ENCODE measurements around the gene FGF18. TPM values are rescaled to one million over a fixed set of nuclear protein-coding genes. Genes with fewer than 3 reads are reported as not detected.

FGF18 gene
- total and polyA plus RNA-seq, 9 of the 15 experiments (the other 6 are each of a cell fraction or from before 2014, with no cell fraction given) = 0.05 to 0.18 (median 0.11) TPM; not detected in 6

DNA sequence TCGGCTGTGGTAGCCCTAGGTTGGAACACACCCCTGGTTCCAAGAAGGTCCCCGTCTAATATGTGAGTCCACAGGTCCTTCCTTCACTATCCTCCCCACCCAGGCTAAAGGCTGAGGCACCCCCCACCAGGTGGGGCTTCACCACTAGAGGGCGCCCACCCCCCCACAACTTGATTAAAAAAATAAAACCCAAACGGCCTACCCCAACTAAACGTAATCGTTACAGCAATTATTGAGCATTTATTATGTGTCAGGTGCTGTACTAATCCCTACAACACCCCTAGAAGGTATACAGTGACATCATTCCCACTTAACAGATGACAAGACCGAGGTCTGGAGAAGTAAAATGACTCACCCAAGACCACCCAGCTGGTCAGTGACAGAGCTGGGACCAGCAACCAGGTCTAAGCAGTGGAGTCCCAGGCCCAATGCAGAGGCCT is 65.0 kb downstream of the FGF18 start (continued):
- TF ChIP-seq TCF15 (CRISPR knock-in tag; IDR thresholded peaks at IDR 0.05) = no peak
- no peak for TF ChIP-seq BRCA1 (IDR thresholded peaks at IDR 0.05)
- no peak for TF ChIP-seq BRCA1 (CRISPR knock-in tag; IDR thresholded peaks at IDR 0.05)
- TF ChIP-seq, protein P1, sequence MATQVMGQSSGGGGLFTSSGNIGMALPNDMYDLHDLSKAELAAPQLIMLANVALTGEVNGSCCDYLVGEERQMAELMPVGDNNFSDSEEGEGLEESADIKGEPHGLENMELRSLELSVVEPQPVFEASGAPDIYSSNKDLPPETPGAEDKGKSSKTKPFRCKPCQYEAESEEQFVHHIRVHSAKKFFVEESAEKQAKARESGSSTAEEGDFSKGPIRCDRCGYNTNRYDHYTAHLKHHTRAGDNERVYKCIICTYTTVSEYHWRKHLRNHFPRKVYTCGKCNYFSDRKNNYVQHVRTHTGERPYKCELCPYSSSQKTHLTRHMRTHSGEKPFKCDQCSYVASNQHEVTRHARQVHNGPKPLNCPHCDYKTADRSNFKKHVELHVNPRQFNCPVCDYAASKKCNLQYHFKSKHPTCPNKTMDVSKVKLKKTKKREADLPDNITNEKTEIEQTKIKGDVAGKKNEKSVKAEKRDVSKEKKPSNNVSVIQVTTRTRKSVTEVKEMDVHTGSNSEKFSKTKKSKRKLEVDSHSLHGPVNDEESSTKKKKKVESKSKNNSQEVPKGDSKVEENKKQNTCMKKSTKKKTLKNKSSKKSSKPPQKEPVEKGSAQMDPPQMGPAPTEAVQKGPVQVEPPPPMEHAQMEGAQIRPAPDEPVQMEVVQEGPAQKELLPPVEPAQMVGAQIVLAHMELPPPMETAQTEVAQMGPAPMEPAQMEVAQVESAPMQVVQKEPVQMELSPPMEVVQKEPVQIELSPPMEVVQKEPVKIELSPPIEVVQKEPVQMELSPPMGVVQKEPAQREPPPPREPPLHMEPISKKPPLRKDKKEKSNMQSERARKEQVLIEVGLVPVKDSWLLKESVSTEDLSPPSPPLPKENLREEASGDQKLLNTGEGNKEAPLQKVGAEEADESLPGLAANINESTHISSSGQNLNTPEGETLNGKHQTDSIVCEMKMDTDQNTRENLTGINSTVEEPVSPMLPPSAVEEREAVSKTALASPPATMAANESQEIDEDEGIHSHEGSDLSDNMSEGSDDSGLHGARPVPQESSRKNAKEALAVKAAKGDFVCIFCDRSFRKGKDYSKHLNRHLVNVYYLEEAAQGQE (IDR thresholded peaks at IDR 0.05; ENCODE audit: borderline replicate concordance) = peak; percentile 51; the same call in 1 of the 2 replicates
- TF ChIP-seq, protein P1 (CRISPR knock-in tag; IDR thresholded peaks at IDR 0.05; ENCODE audit: low read depth) = no peak
- TF ChIP-seq, protein P2, sequence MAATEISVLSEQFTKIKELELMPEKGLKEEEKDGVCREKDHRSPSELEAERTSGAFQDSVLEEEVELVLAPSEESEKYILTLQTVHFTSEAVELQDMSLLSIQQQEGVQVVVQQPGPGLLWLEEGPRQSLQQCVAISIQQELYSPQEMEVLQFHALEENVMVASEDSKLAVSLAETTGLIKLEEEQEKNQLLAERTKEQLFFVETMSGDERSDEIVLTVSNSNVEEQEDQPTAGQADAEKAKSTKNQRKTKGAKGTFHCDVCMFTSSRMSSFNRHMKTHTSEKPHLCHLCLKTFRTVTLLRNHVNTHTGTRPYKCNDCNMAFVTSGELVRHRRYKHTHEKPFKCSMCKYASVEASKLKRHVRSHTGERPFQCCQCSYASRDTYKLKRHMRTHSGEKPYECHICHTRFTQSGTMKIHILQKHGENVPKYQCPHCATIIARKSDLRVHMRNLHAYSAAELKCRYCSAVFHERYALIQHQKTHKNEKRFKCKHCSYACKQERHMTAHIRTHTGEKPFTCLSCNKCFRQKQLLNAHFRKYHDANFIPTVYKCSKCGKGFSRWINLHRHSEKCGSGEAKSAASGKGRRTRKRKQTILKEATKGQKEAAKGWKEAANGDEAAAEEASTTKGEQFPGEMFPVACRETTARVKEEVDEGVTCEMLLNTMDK (IDR thresholded peaks at IDR 0.05; ENCODE audit: borderline replicate concordance, insufficient read depth, low read depth, low read length, poor library complexity, severe bottlenecking) = peak; percentile 6
- TF ChIP-seq ZSCAN32 (CRISPR knock-in tag; IDR thresholded peaks at IDR 0.05) = no peak
- TF ChIP-seq FOXA1 (IDR thresholded peaks at IDR 0.05; ENCODE audit: borderline replicate concordance) = no peak
- TF ChIP-seq ZBED1 (IDR thresholded peaks at IDR 0.05) = no peak
- TF ChIP-seq ZNF586 (CRISPR knock-in tag; conservative IDR thresholded peaks at IDR 0.05) = no peak
- TF ChIP-seq MCM5 (IDR thresholded peaks at IDR 0.05; ENCODE audit: low read depth) = no peak
- TF ChIP-seq, protein P3, sequence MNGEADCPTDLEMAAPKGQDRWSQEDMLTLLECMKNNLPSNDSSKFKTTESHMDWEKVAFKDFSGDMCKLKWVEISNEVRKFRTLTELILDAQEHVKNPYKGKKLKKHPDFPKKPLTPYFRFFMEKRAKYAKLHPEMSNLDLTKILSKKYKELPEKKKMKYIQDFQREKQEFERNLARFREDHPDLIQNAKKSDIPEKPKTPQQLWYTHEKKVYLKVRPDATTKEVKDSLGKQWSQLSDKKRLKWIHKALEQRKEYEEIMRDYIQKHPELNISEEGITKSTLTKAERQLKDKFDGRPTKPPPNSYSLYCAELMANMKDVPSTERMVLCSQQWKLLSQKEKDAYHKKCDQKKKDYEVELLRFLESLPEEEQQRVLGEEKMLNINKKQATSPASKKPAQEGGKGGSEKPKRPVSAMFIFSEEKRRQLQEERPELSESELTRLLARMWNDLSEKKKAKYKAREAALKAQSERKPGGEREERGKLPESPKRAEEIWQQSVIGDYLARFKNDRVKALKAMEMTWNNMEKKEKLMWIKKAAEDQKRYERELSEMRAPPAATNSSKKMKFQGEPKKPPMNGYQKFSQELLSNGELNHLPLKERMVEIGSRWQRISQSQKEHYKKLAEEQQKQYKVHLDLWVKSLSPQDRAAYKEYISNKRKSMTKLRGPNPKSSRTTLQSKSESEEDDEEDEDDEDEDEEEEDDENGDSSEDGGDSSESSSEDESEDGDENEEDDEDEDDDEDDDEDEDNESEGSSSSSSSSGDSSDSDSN (IDR thresholded peaks at IDR 0.05; ENCODE audit: borderline replicate concordance in 1 of 2, low read depth in 2 of 2, low read length in 2 of 2) = no peak
- no peak for TF ChIP-seq THRB (CRISPR knock-in tag; conservative IDR thresholded peaks at IDR 0.05)
- TF ChIP-seq ZNF239 (CRISPR knock-in tag; IDR thresholded peaks at IDR 0.05) = no peak
- TF ChIP-seq TEAD1 (CRISPR knock-in tag; IDR thresholded peaks at IDR 0.05) = no peak
